OCI-LY7 (cell line): Measurements from ENCODE around the gene MLST8. TPM values are rescaled to one million over a fixed set of nuclear protein-coding genes. Genes with fewer than 3 reads are reported as not detected.

Source experiments
- BruUV-seq: library from RNA; stranded (reverse); fragments of 400-500 nt; replicated peaks from 2 replicates; lab custom pipeline; 2021; lab: Mats Ljungman, UMichigan
- CTCF ChIA-PET: fragments of 300-600 bp; sonication (Branson Sonifier 250); formaldehyde crosslinking; loops from one replicate; lab custom pipeline; 2022; ENCODE audit warnings: antibody characterized with exemption; ENCODE audit not compliant: unreplicated experiment; lab: Charles Lee
- POLR2A ChIA-PET: fragments of 300-600 bp; sonication (Branson Sonifier 250); formaldehyde crosslinking; loops from one replicate; lab custom pipeline; 2022; ENCODE audit warnings: antibody characterized with exemption; lab: Charles Lee
- DNase-seq: peaks from one replicate; pipeline ENCODE4 v3.0.0-alpha.2; 2015; ENCODE audit warnings: low spot score
- H2AFZ ChIP-seq: fragments of 200-600 bp; sonication (generic), shearing (Covaris generic); 2 replicates; pipeline ENCODE4 v1.6.1; 2014; ENCODE audit warnings: mild to moderate bottlenecking, antibody characterized with exemption, low read length, moderate library complexity
- H3K27ac ChIP-seq: fragments of 200-600 bp; sonication (generic); 2 replicates; pipeline ENCODE4 v1.5.1; 2014; ENCODE audit warnings: mixed run types, low read depth, mild to moderate bottlenecking, moderate library complexity, low read length, inconsistent platforms; ENCODE audit not compliant: poor library complexity, severe bottlenecking
- H3K36me3 ChIP-seq: fragments of 200-600 bp; sonication (generic); 2 replicates; pipeline ENCODE4 v1.6.1; 2014; ENCODE audit warnings: mild to moderate bottlenecking, antibody characterized with exemption, low read length, moderate library complexity, mixed read lengths; ENCODE audit not compliant: insufficient read depth
- H3K4me1 ChIP-seq: fragments of 200-600 bp; sonication (generic); 2 replicates; pipeline ENCODE4 v1.5.1; 2014; ENCODE audit warnings: mild to moderate bottlenecking, low read length; ENCODE audit not compliant: insufficient read depth, poor library complexity, severe bottlenecking
- H3K4me2 ChIP-seq: fragments of 200-600 bp; sonication (generic); 2 replicates; pipeline ENCODE4 v1.6.1; 2014; ENCODE audit warnings: mild to moderate bottlenecking, low read length
- H3K4me3 ChIP-seq: fragments of 200-600 bp; sonication (generic); 2 replicates; pipeline ENCODE4 v1.5.1; 2014; ENCODE audit warnings: mild to moderate bottlenecking, low read depth, low read length; ENCODE audit not compliant: poor library complexity, severe bottlenecking
- H3K79me2 ChIP-seq: fragments of 200-600 bp; sonication (generic); 2 replicates; pipeline ENCODE4 v1.6.1; 2016; ENCODE audit warnings: low read depth, mild to moderate bottlenecking, low read length, moderate library complexity, mixed read lengths; ENCODE audit not compliant: insufficient read depth
- H3K9me2 ChIP-seq: fragments of 200-600 bp; sonication (generic); 2 replicates; pipeline ENCODE4 v1.6.1; 2016; ENCODE audit warnings: mild to moderate bottlenecking, low read length, mixed read lengths; ENCODE audit not compliant: insufficient read depth
- H3K9me3 ChIP-seq: fragments of 200-600 bp; sonication (generic); 2 replicates; pipeline ENCODE4 v1.6.1; 2014; ENCODE audit warnings: mild to moderate bottlenecking, mixed run types, low read length, mixed read lengths
- H4K20me1 ChIP-seq: fragments of 200-600 bp; sonication (generic); 2 replicates; pipeline ENCODE4 v1.6.1; 2014; ENCODE audit warnings: mild to moderate bottlenecking, antibody characterized with exemption, low read length, moderate library complexity, mixed read lengths; ENCODE audit not compliant: insufficient read depth
- EZH2phosphoT487 ChIP-seq: fragments of 200-600 bp; sonication (generic); IDR thresholded peaks from 2 replicates; pipeline ENCODE4 v1.6.1; 2018; ENCODE audit warnings: low read depth, borderline replicate concordance, mild to moderate bottlenecking, mixed run types, antibody characterized with exemption, low read length, moderate library complexity, mixed read lengths
- intact Hi-C: fragments of 100-400 bp; cut with micrococcal nuclease; formaldehyde crosslinking; loops from one replicate; pipeline ENCODE4 v1.10.0; 2022; ENCODE audit not compliant: unreplicated experiment
- total RNA-seq, 2 experiments: library from RNA; depleted of rRNA in 1 of 2; stranded (reverse); fragments of >200 nt in 1 of 2; shearing (Covaris generic) in 1 of 2; gene quantifications; 2 replicates each; pipeline ENCODE4 v1.2.3, GENCODE V29; 2014 to 2022
- TF ChIP-seq, protein P1 (sequence below): fragments of 200-600 bp; sonication (generic); conservative IDR thresholded peaks from 2 replicates; pipeline ENCODE4 v1.5.1; 2014; ENCODE audit warnings: mild to moderate bottlenecking, antibody characterized with exemption, low read length, moderate library complexity, mixed read lengths

MLST8 gene
- total RNA-seq, 2 experiments from 2014 or later: 65.4 to 71.3 TPM

DNA sequence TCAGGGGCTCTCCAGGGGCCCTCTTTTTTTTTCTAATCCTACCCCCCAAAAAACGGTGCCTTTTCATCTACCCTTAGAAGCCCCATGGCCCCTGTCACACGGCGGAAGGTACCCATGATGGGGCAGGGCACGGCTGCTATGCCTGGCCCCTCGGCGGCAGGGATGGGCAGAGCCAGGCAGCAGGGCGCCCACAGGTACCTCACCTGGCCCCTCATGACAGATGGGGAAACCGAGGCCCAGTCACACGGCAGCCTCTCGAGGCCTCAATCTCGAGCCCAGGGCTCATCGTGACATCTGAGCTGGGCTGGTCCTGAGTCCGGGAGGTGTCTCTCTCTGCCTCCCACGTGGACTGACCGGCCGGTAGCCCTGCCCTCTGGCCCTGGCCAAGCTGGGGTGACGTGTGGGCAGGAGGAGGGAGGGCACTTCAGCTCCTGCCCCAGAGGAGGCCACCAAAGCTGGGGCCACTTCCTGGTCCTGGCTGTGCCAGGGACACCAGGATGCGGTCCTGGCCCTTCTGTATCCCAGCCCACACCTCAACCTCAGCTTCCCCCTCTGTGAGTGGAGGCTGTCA, 38.1 kb upstream of the MLST8 start:
- Histone ChIP-seq H3K4me1 (no peaks in the 10 kb centered on the region), H3K36me3 (peaks cover 58% of the 10 kb centered on the region), H3K9me2 (no peaks in the 10 kb centered on the region), H3K9me3 (0 out of 2 replicates have a peak, but pooled peaks cover 8% of the 10 kb centered on the region), H3K4me3 (no peak overlapping the region), H3K27ac (no peak overlapping the region), H2AFZ (no peak overlapping the region), H4K20me1 (no peaks in the 10 kb centered on the region), H3K79me2 (peaks cover 4% of the 10 kb centered on the region; the same call in 1 of the 2 replicates), H3K4me2 (no peak overlapping the region)
- intact Hi-C loops: no loop called here
- POLR2A ChIA-PET: no interaction called here
- CTCF ChIA-PET: no interaction called here
- TF ChIP-seq, protein P1, sequence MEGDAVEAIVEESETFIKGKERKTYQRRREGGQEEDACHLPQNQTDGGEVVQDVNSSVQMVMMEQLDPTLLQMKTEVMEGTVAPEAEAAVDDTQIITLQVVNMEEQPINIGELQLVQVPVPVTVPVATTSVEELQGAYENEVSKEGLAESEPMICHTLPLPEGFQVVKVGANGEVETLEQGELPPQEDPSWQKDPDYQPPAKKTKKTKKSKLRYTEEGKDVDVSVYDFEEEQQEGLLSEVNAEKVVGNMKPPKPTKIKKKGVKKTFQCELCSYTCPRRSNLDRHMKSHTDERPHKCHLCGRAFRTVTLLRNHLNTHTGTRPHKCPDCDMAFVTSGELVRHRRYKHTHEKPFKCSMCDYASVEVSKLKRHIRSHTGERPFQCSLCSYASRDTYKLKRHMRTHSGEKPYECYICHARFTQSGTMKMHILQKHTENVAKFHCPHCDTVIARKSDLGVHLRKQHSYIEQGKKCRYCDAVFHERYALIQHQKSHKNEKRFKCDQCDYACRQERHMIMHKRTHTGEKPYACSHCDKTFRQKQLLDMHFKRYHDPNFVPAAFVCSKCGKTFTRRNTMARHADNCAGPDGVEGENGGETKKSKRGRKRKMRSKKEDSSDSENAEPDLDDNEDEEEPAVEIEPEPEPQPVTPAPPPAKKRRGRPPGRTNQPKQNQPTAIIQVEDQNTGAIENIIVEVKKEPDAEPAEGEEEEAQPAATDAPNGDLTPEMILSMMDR: no peak
- no peak for TF ChIP-seq EZH2phosphoT487
- no TSS peak for BruUV-seq
- DNase-seq: no peak

DNA sequence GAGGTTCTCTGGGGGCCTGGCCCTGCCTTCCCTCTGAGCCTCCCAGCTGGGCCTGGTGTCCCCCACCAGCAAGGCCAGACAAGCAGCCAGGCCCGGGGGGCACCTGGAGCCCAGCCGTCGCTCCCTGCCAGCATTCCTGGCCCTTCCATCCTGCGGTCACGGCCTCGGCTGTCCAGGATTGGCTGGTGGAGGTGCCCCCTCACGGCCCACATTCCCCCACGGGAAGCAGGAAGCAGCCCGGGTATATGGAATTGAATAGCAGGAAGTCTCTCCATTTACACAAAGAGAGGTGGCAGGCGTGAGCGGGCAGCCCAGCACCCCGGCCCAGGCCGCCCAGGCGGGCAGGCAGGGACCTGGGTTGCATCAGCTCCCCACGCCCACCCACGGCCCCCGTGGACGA, 35.2 kb upstream of the MLST8 start:
- Histone ChIP-seq H3K79me2 (no peaks in the 10 kb centered on the region), H3K4me3 (no peak overlapping the region), H3K9me2 (no peaks in the 10 kb centered on the region), H4K20me1 (no peaks in the 10 kb centered on the region), H3K4me1 (no peaks in the 10 kb centered on the region), H3K4me2 (no peak overlapping the region), H3K36me3 (peaks cover 55% of the 10 kb centered on the region), H2AFZ (no peak overlapping the region), H3K9me3 (no peaks in the 10 kb centered on the region), H3K27ac (no peak overlapping the region)
- POLR2A ChIA-PET: no interaction called here
- intact Hi-C loops: no loop called here
- TF ChIP-seq, protein P1: no peak
- TF ChIP-seq EZH2phosphoT487: no peak
- DNase-seq: no peak
- CTCF ChIA-PET: no interaction called here
- no TSS peak for BruUV-seq

DNA sequence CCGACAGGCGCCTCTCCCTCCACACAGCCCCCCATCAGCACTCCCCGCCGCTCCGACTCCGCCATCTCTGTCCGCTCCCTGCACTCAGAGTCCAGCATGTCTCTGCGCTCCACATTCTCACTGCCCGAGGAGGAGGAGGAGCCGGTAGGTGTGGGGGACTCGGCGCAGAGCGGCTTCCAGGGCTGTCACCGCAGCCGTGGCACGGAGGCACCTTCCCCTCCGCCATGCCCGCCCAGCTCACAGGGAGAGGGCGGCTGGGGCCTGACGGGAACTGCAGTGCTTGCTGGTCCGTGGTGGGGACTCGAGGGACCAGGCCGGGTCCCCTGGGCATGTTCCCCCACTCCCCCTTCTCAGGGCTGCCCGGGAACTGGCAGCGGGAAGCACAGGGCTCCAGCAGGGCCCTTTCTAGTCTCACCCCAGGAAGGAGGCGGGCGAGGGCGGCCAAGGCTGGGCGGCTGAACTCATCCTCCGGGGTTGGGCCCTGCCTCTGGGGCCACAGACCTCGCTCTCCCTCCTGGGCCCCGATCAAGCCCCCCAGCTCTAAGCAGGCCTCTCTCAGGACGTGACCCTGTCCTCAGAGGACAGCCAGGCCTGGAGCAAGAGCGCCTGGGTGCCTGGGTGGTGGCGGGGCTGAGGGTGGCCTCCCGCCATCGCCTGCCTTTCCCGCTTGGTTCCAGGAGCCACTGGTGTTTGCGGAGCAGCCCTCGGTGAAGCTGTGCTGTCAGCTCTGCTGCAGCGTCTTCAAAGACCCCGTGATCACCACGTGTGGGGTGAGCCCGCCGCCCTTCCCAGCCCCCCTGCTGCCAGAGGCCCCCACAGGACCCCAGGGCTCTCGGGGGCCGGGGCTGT, 34.4 kb upstream of the MLST8 start:
- DNase-seq: no peak
- BruUV-seq: no TSS peak
- Histone ChIP-seq H3K27ac (no peak overlapping the region), H3K4me1 (no peaks in the 10 kb centered on the region), H3K9me2 (no peaks in the 10 kb centered on the region), H2AFZ (no peak overlapping the region), H3K4me2 (no peak overlapping the region), H3K36me3 (peaks cover 55% of the 10 kb centered on the region), H3K79me2 (no peaks in the 10 kb centered on the region), H3K4me3 (no peak overlapping the region), H3K9me3 (no peaks in the 10 kb centered on the region), H4K20me1 (no peaks in the 10 kb centered on the region)
- no peak for TF ChIP-seq EZH2phosphoT487
- TF ChIP-seq, protein P1: no peak
- intact Hi-C loops: no loop called here
- ChIA-PET POLR2A (no interaction called here), CTCF (no interaction called here)
